22Rv1 (cell line): ENCODE results near the gene CANX.

Experiments
- ZFX ChIP-seq: fragments of 450-650 bp; IDR thresholded peaks from 2 replicates; pipeline ENCODE4 v1.6.1; 2017; ENCODE audit warnings: antibody characterized with exemption, borderline replicate concordance
- TF ChIP-seq, protein P1 (sequence below): fragments of 450-650 bp; IDR thresholded peaks from 2 replicates; pipeline ENCODE4 v1.5.1; 2017; ENCODE audit warnings: mild to moderate bottlenecking

DNA sequence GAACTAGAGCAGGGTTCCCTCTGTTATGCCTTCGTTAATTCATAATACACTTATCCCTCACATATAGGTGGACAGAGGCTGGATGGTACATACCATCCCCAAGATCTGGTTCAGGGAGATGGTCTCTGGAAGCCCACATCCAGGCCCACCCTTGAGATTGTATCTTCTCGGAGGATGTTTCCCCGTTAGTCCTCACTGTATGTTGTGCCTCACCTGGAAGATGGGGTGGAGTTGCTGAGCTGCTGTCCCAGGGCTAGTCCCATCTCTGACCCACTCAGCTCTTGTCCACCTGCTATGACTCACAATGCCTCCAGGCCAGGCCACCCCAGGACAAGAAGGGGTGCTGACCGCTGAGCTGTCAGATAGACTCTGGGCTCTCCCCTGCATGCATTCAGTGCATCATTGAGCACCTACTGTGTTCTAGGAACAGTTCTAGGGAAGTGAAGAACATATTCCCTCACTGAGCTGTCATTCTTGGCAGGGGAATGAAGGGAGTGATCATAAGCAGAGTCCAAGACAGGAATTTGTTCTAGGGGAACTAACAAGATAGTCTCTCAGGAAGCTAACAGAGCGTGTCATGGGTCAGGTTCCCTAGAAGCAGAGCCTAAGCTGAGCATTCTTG is 17.9 kb upstream of the CANX start, which contains the start of gene CBY3:
- TF ChIP-seq, protein P1, sequence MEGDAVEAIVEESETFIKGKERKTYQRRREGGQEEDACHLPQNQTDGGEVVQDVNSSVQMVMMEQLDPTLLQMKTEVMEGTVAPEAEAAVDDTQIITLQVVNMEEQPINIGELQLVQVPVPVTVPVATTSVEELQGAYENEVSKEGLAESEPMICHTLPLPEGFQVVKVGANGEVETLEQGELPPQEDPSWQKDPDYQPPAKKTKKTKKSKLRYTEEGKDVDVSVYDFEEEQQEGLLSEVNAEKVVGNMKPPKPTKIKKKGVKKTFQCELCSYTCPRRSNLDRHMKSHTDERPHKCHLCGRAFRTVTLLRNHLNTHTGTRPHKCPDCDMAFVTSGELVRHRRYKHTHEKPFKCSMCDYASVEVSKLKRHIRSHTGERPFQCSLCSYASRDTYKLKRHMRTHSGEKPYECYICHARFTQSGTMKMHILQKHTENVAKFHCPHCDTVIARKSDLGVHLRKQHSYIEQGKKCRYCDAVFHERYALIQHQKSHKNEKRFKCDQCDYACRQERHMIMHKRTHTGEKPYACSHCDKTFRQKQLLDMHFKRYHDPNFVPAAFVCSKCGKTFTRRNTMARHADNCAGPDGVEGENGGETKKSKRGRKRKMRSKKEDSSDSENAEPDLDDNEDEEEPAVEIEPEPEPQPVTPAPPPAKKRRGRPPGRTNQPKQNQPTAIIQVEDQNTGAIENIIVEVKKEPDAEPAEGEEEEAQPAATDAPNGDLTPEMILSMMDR, result no peak
- no peak for TF ChIP-seq ZFX
